T-helper 2 cell treated with Interferon-gamma antibody and Interleukin-4, amounts not matched to agents 5 μg/mL and 100 μg/mL, for 36 hours (primary cell): ENCODE data around the gene TRIM72.
"Not testable (repeated sequence)": the region's sequence is repeated elsewhere in the genome, so short reads cannot be mapped to it uniquely, and the experiment has no call there.

Source experiments
- DNase-seq: peaks from one replicate; pipeline ENCODE4 v3.0.0; 2021; ENCODE audit warnings: low spot score
- H3K27ac Mint-ChIP-seq: one replicate; pipeline ENCODE4 v1.8.0; 2021; ENCODE audit warnings: mild to moderate bottlenecking, mixed read lengths
- H3K27me3 Mint-ChIP-seq: one replicate; pipeline ENCODE4 v1.8.0; 2021; ENCODE audit warnings: low read depth, mixed read lengths
- H3K36me3 Mint-ChIP-seq: one replicate; pipeline ENCODE4 v1.8.0; 2021; ENCODE audit warnings: low read depth, mixed read lengths
- H3K4me1 Mint-ChIP-seq: one replicate; pipeline ENCODE4 v1.8.0; 2021; ENCODE audit warnings: low read depth, mixed read lengths
- H3K4me3 Mint-ChIP-seq: one replicate; pipeline ENCODE4 v1.8.0; 2022; ENCODE audit warnings: mild to moderate bottlenecking, moderate library complexity, mixed read lengths
- H3K9me3 Mint-ChIP-seq: one replicate; pipeline ENCODE4 v1.8.0; 2021; ENCODE audit warnings: mixed read lengths

TRIM72 gene

DNA sequence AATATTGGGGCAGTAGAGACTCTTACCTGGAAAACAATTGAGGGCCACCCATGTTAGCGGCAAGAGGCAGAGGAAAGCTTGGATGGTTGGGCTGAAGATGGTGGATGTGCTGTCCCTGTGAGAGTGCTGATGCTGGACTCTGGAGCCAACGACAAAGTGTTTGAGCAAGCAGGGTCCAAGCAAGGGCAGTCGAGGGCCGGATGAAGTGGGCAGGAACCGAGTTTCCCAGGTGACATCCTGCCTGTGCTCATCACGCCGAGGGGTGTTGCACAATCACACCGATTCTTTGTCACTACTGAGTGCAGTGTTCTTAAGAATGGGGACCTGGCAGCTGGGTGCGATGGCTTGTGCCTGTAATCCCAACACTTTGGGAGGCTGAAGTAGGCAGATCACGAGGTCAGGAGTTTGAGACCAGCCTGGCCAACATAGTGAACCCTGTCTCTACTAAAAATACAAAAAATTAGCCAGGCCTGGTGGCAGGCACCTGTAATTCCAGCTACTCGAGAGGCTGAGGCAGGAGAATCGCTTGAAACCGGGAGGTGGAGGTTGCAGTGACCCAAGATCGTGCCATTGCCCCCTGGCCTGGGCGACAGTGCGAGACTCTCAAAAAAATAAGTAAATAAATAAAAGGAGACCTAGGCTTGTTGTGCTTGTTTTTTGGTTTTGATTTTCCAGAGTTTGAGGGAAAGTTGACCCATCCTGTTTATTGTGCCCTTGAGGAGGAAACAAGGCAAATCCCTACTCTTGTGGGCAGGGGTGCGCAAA, 17.4 kb upstream of the TRIM72 start:
- Mint-ChIP-seq H3K27ac (no peak overlapping the region), H3K36me3 (peaks cover 59% of the 10 kb centered on the region), H3K4me1 (peaks cover 40% of the 10 kb centered on the region)

DNA sequence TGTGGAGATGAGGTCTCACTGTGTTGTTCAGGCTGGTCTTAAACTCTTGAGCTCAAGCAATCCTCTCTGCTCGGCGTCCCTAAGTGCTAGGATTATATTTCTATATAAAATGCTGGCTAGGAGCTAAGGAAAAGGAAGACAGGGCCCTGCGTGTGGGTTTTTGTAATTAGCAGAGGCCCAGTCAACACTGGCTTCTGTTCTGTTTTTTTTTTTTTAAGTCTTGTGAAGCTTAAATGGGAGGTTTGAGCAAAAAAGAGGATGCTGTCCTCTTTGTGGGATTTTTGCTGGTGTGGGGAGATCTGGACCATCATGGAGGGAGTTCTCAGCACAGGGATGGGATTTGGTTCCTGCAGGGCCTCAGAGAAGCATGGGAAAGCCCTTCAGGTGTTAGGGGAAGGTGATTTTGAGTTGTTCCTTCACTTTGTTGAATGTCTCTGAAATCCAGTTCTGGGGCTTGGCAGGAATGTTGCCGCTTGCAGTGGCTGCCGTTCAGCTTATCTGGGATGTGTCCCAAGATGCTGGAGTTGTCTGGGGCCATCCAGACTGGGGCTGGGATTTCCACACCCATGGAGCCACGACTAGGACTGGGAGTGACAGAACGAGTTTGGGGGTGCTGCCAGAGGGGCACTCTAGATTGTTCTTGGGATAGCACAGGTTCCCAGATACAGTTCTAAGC, 15.6 kb upstream of the TRIM72 start:
- no peaks in the 10 kb centered on the region for H3K27me3 Mint-ChIP-seq
- DNase-seq = no peak
- peaks cover 43% of the 10 kb centered on the region for H3K4me1 Mint-ChIP-seq
- H3K4me3 Mint-ChIP-seq = no peak overlapping the region
- H3K9me3 Mint-ChIP-seq = no peaks in the 10 kb centered on the region
- H3K36me3 Mint-ChIP-seq = peaks cover 51% of the 10 kb centered on the region
- peak overlapping the region; percentile 51 for H3K27ac Mint-ChIP-seq

More for the DNA sequence above, 17.4 kb upstream of the TRIM72 start:
- no peak for DNase-seq
- no peaks in the 10 kb centered on the region for H3K27me3 Mint-ChIP-seq
- no peaks in the 10 kb centered on the region for H3K9me3 Mint-ChIP-seq
- no peak overlapping the region for H3K4me3 Mint-ChIP-seq

DNA sequence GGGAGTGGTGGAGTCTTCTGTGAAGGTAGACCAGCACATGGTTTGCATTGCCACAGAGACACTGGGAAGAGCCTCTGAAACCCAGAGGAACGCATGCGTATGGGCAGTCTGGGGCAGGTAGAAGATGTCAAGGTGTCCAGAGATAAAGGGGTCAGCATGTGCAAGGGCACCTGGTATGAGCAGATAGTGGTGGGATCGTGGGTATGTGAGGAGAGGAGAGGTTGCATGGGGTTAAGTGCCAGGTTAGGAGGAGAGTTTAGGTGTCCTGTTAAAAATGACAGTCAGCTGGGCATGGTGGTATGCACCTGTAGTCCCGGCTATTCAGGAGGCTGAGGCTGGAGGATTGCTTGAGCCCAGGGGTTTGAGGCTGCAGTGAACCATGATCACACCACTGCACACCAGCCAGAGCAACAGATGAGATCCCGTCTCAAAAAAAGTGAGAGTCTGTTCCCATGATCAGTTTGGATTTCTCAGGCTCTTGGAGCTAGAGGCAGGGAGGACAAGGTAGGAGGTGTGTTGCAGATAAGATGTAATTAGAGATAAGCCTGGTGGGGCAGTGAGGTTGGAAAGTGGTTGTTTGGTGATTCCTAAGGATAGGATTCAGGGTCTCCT, 14.4 kb upstream of the TRIM72 start:
- H3K27ac Mint-ChIP-seq = peak overlapping the region; percentile 52
- peak overlapping the region; percentile 8 for H3K4me3 Mint-ChIP-seq
- H3K36me3 Mint-ChIP-seq = peaks cover 43% of the 10 kb centered on the region
- H3K4me1 Mint-ChIP-seq = peaks cover 44% of the 10 kb centered on the region
- no peak for DNase-seq
- no peaks in the 10 kb centered on the region for H3K27me3 Mint-ChIP-seq
- H3K9me3 Mint-ChIP-seq = no peaks in the 10 kb centered on the region

DNA sequence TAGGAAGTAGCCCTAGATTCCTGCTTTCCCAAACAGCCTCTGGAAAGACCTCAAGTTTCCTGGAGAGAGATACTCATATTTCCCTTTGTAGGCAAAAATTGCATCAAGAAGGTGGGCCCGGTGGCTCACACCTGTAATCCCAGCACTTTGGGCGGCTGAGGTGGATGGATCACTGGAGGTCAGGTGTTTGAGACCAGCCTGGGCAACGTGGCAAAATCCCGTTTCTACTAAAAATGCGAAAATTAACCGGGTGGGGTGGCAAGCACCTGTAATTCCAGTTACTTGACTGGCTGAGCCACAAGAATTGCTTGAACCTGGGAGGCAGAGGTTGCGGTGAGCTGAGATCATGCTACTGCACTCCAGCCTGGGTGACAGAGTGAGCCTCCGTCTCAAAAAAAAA, 13.8 kb upstream of the TRIM72 start:
- not testable (repeated sequence) for DNase-seq, H3K27me3 Mint-ChIP-seq, H3K9me3 Mint-ChIP-seq
- Mint-ChIP-seq H3K4me3 (peak overlapping the region; percentile 8), H3K36me3 (peaks cover 38% of the 10 kb centered on the region), H3K27ac (peak overlapping the region; percentile 52), H3K4me1 (peaks cover 48% of the 10 kb centered on the region)

DNA sequence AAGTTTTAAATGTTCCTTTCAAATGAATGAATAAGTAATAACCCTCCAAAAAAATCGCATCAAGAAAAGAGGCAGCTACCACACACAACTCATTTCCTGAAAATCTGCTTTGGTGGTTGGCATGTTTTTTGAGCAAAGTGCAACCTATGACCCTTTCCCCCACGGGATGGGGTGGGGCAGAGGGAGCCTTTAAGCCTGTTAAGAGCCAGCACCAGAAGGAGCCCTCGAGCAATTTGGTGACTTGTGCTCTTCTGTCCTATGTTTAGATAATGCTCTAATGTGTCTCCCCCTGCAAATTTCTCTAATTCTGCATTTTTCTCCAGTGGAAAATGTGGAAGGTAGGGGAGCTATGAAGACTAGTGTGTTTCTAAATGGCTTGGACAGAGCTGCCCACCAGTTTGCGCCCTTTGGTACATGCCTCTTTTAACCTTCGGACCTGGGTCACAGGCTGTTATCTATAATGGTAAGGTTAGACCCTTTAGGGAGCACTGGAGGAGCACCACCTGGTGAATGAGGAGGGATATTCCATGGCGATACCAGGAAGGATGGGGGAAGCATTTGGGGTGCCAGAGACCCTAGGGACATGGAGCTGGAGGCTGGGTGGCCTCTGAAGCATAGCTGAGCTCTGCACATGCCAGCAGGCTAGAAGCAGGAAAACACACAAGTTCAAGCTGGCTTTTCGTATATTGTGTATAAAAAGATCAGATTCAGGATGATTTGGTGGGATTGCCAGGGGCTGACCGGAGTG, 12.9 kb upstream of the TRIM72 start:
- peak; percentile 56 for DNase-seq
- Mint-ChIP-seq H3K27me3 (no peaks in the 10 kb centered on the region), H3K9me3 (no peaks in the 10 kb centered on the region), H3K4me1 (peaks cover 48% of the 10 kb centered on the region), H3K36me3 (peaks cover 32% of the 10 kb centered on the region), H3K4me3 (peak overlapping the region; percentile 90), H3K27ac (peak overlapping the region; percentile 80)

DNA sequence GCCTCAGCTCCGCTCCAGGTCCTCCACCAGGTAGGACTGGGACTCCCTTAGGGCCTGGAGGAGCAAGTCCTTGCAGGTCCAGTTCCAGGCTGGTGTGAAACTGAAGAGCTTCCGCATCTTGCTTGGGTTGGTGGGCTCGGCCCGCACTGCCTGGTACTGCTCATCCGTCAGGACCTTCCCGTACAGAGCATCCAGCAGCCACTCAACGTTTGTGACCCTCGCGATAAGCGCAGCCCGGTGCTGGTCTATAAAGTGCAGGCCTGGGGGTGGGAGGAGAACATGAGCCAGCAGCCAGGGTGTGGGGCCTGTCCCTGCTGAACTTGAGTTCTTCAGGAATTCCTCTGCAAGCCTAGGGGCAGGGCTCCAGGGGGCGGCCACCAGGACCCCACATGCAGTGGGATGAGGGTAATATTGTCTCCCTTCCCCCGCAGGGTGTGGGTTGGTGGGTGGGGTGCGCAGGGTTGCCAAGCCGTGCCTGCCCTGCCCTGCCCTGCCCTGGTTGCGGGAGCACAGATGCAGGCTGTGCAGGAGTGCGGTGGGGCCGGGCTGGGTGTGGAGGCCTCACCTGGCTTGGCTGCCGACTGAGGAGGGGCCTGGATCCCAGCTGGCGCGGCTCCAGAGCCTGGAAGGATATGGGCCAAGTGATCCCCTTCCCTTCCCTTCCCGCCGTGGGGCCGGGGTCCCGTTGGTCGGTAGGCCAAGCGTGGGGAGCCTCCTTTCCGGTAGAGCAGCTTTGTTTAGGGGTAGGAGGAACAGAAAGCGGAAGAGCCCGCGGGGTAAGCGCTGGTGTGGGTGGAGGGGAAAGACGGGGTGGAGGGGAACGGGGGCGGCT, 12.1 kb upstream of the TRIM72 start:
- DNase-seq = no peak
- Mint-ChIP-seq H3K27me3 (peaks cover 5% of the 10 kb centered on the region), H3K9me3 (no peaks in the 10 kb centered on the region), H3K4me3 (peak overlapping the region; percentile 90), H3K36me3 (peaks cover 25% of the 10 kb centered on the region), H3K27ac (peak overlapping the region; percentile 84), H3K4me1 (peaks cover 47% of the 10 kb centered on the region)

DNA sequence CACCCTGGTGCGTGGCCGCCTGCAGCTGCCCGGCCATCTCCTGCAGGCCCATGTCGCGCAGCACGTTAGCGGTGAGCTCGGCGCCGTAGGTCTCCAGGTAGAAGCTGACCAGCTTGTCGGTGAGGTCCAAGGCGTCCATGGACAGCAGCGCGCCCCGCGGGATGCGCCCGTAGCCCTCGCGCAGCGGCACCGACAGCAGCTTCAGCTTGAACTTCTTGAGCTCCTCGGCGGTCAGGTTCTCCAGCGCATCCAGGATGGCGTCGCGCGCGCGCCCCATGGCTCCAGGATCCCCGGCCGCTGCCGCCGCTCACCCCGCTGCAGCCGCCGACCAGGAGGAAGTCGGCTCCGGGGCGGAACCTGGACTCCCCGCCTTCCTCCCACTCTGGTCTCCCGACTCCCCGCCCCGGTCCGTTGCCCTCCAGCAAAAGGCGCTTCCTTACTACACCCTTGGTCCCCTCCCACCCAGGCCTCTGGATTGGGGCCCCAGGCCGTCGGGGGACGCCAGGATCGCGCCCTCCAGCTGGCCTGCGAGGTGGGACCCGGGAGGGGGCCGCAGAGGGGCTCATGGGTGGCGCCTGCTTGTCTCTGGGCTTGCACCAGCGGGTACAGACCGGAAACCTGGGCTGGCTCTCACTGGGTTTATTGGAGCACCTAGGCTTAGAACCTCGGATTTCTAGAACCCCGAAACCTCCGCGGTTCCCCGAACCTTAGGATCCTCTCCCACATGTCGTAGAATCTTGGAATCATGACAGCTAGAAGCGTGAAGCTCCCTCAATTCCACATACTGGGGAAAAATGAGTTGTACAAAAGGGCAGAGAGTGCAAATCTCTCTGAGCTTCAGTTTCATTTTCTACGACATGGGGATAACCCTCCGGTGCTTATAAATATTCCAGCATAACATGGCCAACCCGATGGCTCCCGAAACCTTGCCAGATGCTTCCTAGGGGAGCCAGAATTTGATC, 11.2 kb upstream of the TRIM72 start, which contains the start of gene PYCARD:
TSS of gene PYCARD (minus strand) at position 347 of the 962 bp plus-strand sequence. CDS start at position 277, 70 bp downstream.
- DNase-seq = peak; percentile 37
- no peaks in the 10 kb centered on the region for H3K9me3 Mint-ChIP-seq
- peaks cover 9% of the 10 kb centered on the region for H3K27me3 Mint-ChIP-seq
- peak within 1 kb of the TSS; percentile 84 for H3K27ac Mint-ChIP-seq
- H3K36me3 Mint-ChIP-seq = peaks cover 21% of the 10 kb centered on the region
- H3K4me1 Mint-ChIP-seq = peaks cover 46% of the 10 kb centered on the region
- H3K4me3 Mint-ChIP-seq = peak within 1 kb of the TSS; percentile 90

DNA sequence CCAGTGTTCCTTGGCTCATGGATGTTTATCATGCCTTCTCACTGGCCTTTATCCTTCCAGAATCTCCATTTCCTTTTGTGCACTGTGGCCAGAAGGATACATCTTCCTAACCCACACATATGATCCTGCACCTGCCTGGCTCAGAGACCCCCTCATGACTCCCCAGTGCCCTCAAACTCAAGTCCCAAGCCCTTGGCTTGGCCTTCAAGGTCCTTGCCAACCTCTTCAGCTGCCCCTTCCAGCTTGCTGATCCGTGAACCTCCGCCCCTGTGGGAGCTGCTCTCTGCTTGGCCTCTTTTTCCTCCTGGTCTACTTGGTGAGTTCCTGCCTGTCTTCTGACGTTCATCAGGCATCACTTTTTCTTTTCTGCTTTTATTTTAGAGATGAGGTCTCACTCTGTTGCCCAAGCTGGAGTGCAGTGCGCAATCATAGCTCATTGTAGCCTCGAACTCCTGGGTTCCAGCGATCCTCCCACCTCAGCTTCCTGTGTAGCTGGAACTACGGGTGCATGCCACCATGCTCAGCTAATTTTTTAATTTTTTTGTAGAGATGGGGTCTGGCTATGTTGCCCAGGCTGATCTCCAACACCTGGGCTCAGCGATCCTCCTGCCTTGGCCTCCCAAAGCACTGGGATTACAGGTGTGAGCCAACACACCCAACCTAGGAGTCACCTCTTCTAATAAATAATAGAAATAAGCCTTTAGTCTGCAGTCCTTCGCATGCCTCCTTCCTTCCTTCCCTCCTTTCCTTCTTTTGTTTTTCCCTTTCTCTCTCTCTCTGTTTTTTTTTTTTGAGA, 8.8 kb upstream of the TRIM72 start:
- Mint-ChIP-seq H3K9me3 (no peaks in the 10 kb centered on the region), H3K36me3 (peaks cover 11% of the 10 kb centered on the region), H3K4me3 (no peak overlapping the region)

DNA sequence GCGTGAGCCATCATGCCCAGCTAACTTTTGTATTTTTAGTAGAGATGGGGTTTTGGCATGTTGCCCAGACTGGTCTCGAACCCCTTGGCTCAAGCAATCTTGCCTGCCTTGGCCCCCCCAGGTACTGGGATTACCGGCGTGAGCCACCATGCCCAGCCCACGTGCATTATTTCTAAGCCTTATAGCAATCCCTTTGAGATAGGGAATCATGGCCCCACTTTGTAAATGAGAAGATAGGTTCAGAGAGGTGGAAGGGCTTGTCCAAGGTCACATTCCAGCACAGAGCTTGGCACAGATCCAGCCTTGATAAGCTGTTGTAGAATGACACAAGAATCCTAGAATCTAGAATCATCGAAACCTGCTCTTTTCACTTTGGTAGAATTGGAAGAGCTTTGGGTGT, 7.1 kb upstream of the TRIM72 start:
- H3K27ac Mint-ChIP-seq = no peak overlapping the region
- DNase-seq = no peak
- H3K9me3 Mint-ChIP-seq = no peaks in the 10 kb centered on the region
- H3K36me3 Mint-ChIP-seq = peaks cover 3% of the 10 kb centered on the region
- peaks cover 24% of the 10 kb centered on the region for H3K4me1 Mint-ChIP-seq
- peaks cover 9% of the 10 kb centered on the region for H3K27me3 Mint-ChIP-seq
- no peak overlapping the region for H3K4me3 Mint-ChIP-seq

More for the DNA sequence above, 8.8 kb upstream of the TRIM72 start:
- peaks cover 29% of the 10 kb centered on the region for H3K4me1 Mint-ChIP-seq
- peaks cover 9% of the 10 kb centered on the region for H3K27me3 Mint-ChIP-seq
- DNase-seq = no peak
- H3K27ac Mint-ChIP-seq = no peak overlapping the region

DNA sequence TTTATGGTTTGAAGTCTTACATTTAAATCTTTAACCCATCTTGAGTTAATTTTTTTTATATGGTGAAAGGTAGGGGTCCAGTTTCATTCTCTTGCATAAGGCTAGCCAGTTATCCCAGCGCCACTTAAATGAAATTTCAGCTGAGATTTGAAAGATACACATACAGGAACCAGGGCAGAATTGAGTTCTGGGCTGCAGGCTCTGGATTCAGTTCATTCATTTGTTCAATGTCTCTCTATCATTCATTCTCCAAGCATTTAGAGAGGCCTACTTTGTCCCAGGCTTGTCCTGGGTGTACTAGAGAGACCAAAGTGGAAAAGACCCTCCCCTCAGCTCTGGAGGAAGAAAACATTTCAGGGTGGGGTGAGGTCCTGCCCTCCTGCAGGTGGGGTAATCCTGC, 577 bp upstream of the TRIM72 start:
- H3K4me1 Mint-ChIP-seq = peaks cover 23% of the 10 kb centered on the region
- H3K9me3 Mint-ChIP-seq = no peaks in the 10 kb centered on the region
- no peak overlapping the region for H3K4me3 Mint-ChIP-seq
- H3K27me3 Mint-ChIP-seq = peaks cover 39% of the 10 kb centered on the region
- no peak for DNase-seq
- no peaks in the 10 kb centered on the region for H3K36me3 Mint-ChIP-seq
- H3K27ac Mint-ChIP-seq = no peak overlapping the region

DNA sequence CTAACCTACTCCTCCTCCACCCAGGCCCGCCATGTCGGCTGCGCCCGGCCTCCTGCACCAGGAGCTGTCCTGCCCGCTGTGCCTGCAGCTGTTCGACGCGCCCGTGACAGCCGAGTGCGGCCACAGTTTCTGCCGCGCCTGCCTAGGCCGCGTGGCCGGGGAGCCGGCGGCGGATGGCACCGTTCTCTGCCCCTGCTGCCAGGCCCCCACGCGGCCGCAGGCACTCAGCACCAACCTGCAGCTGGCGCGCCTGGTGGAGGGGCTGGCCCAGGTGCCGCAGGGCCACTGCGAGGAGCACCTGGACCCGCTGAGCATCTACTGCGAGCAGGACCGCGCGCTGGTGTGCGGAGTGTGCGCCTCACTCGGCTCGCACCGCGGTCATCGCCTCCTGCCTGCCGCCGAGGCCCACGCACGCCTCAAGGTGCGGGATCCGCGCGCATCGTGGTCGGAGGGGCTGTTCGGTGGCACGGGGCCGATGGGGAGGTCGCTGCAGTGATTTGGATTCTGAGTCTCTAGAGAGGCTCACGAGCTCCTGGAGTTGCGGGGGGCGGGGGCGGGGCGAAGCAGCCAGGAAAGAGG, 878 bp downstream of the TRIM72 start:
- Mint-ChIP-seq H3K9me3 (no peaks in the 10 kb centered on the region), H3K4me3 (peak overlapping the region; percentile 29), H3K36me3 (no peaks in the 10 kb centered on the region), H3K27ac (no peak overlapping the region), H3K4me1 (peaks cover 23% of the 10 kb centered on the region), H3K27me3 (peaks cover 47% of the 10 kb centered on the region)
- no peak for DNase-seq
